ENCODE results near the gene HEMGN.

- TF ChIP-seq POLR2A (IDR thresholded peaks at IDR 0.05; ENCODE audit: low read depth, low read length) (no peak), TAF1 (IDR thresholded peaks at IDR 0.05; ENCODE audit: borderline replicate concordance, low read depth, low read length) (no peak)
Observed at GRCh38 chr9:97906236-97906831, 31.6 kb downstream of the HEMGN start.
